Mucosa of descending colon (tissue), 3 donors: ENCODE measurements around the gene ATP1A3. TPM values are rescaled to one million over a fixed set of nuclear protein-coding genes. Genes with fewer than 3 reads are reported as not detected.
A peak's percentile ranks its signal among the peaks of the same experiment; 100 is the strongest.

Source experiments
- ATAC-seq: fragments of 200-7000 bp; cut with Tn5 transposase; one replicate; pipeline ENCODE4 v1.9.1; 2020; ENCODE audit warnings: mild to moderate bottlenecking, moderate library complexity
- DNase-seq, 3 donors: peaks; one replicate each; pipeline ENCODE4 v3.0.0-alpha.2; 2020
- H3K36me3 ChIP-seq: fragments of 200-600 bp; one replicate; pipeline ENCODE4 v1.8.0; 2021; ENCODE audit warnings: low read depth, mild to moderate bottlenecking
- H3K4me1 ChIP-seq: fragments of 200-600 bp; one replicate; pipeline ENCODE4 v1.8.0; 2021; ENCODE audit warnings: low read depth, mild to moderate bottlenecking
- H3K4me3 ChIP-seq: fragments of 200-600 bp; one replicate; pipeline ENCODE4 v1.8.0; 2021; ENCODE audit warnings: mild to moderate bottlenecking
- H3K9me3 ChIP-seq: fragments of 200-600 bp; one replicate; pipeline ENCODE4 v1.8.0; 2021; ENCODE audit warnings: mild to moderate bottlenecking
- intact Hi-C, 2 donors: fragments of 100-400 bp; cut with DNase I in 1 of 2; cut with micrococcal nuclease in 1 of 2; formaldehyde crosslinking; loops; one replicate each; pipeline versions ENCODE4 v1.11.0 to v1.11.1; 2022; cut with DNase I, micrococcal nuclease
- total RNA-seq, 3 donors: library from RNA; stranded (reverse); fragmentation: NEBNext Ultra II Directional in 2 of 3; extraction: Animal tissue kit (Norgen Biotek cat#: 25700) in 2 of 3; gene quantifications; one replicate each; pipeline versions ENCODE4 v1.2.1 to v1.2.4, GENCODE V29; 2021 to 2023
- TF ChIP-seq, protein P1 (sequence below): fragments of 200-600 bp; IDR thresholded peaks from one replicate; pipeline ENCODE4 v1.8.0; 2022; ENCODE audit warnings: antibody characterized with exemption, mild to moderate bottlenecking
- donor health status: DM: no; HTN: no; CAD: no; lungs with moderate emphysema.
- donor health status: DM: no; HTN: no; CAD: no.
- donor health status: DM: no; HTN: yes; CAD: no.

The ATP1A3 gene
- total RNA-seq, 3 donors from 2014 or later, result 8.3 TPM; not detected in 2

DNA sequence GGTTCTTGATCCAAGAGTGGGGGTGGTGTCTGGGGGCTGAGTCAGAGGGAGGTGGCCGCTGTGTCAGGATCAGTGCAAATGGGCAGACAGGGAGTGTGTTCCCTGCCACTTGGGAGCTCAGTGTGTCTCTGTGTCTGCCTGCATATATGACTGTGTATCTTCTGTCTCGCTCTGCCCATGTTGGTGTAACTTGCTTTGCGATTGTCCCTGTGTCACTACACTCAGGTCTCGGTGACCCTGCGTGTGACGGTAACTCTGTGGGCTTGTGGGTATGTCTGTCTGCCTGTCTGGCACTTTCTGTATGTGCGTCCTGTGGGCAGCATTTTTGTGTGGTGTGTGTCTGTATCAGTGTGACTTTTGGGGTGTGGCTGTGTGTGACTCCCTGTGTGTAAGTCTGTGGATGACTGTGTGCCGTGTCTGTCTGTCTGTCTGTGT lies 57.6 kb downstream of the ATP1A3 start:
- TF ChIP-seq, protein P1, sequence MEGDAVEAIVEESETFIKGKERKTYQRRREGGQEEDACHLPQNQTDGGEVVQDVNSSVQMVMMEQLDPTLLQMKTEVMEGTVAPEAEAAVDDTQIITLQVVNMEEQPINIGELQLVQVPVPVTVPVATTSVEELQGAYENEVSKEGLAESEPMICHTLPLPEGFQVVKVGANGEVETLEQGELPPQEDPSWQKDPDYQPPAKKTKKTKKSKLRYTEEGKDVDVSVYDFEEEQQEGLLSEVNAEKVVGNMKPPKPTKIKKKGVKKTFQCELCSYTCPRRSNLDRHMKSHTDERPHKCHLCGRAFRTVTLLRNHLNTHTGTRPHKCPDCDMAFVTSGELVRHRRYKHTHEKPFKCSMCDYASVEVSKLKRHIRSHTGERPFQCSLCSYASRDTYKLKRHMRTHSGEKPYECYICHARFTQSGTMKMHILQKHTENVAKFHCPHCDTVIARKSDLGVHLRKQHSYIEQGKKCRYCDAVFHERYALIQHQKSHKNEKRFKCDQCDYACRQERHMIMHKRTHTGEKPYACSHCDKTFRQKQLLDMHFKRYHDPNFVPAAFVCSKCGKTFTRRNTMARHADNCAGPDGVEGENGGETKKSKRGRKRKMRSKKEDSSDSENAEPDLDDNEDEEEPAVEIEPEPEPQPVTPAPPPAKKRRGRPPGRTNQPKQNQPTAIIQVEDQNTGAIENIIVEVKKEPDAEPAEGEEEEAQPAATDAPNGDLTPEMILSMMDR, result no peak
- peaks cover 8% of the 10 kb centered on the region for H3K4me1 ChIP-seq
- intact Hi-C loops, result no loop called here
- DNase-seq (no peak), ATAC-seq (no peak)
- H3K4me3 ChIP-seq, result no peak overlapping the region
- no peaks in the 10 kb centered on the region for H3K9me3 ChIP-seq
- no peaks in the 10 kb centered on the region for H3K36me3 ChIP-seq

DNA sequence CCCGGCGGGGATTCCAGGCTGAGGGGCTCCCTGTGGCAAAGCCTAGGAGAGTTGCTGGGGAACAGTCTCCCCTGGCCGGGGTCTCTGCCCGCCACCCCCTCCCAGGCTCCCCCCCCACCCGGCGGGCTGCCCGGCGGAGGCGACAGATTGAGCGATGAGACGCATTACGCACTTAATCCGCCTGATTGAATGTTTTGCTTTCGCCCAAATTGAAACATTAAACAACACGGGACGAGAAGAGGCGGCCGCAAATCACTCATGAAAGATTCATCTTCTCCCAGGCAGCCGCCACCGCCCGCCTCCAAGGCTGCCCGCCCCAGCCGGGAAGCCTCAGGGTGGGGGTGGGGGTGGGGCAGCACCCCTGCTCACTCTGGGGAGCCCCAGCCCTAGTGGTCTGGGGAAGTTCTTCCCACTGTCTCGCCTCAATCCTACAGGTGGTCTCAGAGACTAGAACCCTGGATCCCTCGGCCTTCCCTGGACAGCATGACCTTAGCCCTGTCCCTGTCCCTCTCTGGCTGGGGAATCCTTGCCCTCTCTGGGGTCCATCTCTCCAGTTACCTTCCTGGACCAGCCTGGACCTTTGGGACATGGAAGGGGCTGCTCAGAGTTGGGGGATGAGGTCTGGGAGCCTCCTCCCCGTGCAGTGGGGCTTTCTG lies 58.1 kb downstream of the ATP1A3 start:
- no peaks in the 10 kb centered on the region for H3K36me3 ChIP-seq
- no peaks in the 10 kb centered on the region for H3K9me3 ChIP-seq
- TF ChIP-seq, protein P1, result no peak
- ATAC-seq (no peak), DNase-seq (peak in 1 of 3 donors; percentile 50)
- intact Hi-C loops, result no loop called here
- no peak overlapping the region for H3K4me3 ChIP-seq
- peaks cover 5% of the 10 kb centered on the region for H3K4me1 ChIP-seq

DNA sequence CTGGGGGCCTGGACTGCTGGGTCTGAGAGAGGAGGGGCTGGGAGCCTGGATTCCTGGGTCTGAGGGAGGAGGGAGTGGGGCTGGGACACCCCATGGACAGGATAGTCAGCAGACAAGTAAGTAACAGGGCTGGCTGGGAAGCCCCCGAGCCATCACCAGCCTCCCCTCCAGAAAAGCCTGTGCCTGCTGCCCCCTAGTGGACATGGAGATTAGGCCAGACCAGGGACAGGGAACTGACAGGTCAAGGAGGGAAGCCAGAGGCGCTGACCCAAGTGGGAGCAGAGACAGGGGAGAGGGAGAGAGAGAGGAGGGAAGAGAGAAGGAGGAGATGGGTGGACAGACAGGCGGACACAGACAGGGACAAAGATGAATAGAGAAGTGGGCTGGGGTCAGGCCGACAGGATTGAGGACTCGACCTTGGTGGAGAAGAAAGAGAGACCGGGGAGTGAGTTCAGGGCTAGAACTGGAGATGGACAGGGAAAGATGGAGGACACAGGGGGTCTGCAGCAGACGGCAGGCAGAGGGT lies 59.1 kb downstream of the ATP1A3 start:
- Histone ChIP-seq H3K4me3 (no peak overlapping the region), H3K36me3 (no peaks in the 10 kb centered on the region), H3K9me3 (no peaks in the 10 kb centered on the region), H3K4me1 (no peaks in the 10 kb centered on the region)
- ATAC-seq (peak; percentile 83), DNase-seq (peak; percentile 74 to 89 (median 84))
- TF ChIP-seq, protein P1, result peak; percentile 72
- intact Hi-C loops, result no loop called here

DNA sequence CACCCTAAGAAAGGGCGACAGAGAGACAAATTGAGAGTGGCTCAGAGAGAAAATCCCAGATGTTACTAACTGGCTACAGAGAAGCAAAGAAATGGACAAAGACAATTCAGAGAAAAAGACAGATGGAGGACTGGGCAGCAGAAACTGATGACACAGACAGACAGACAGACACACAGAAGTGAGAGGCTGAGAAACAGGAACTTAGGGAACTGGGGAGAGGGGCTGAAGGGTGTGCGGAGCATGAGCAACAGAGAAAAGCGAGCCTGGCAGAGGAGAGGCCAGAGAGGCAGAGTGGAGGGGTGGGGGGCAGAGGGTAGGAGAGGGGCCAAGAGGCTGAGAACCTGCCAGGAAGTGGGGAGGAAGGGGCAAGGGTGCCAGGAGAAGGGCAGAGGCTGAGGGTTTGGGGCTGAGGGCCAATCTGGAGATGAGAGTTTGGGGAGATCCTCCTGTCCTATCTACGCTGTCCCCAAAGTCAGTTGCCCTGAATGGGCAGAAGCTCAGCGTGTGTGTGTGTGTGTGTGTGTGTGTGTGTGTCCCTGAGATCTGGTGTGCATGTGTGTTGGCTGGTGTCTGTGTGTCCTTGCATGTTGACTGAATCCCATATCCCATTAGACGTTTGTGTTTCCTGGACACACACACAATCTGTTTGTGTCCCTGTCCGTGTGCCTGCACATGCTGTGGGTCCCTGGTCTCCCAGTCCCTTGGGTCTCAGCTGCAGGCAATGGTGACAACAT lies 60.2 kb downstream of the ATP1A3 start:
- H3K4me3 ChIP-seq, result no peak overlapping the region
- H3K36me3 ChIP-seq, result no peaks in the 10 kb centered on the region
- H3K4me1 ChIP-seq, result peaks cover 7% of the 10 kb centered on the region
- intact Hi-C loops, result no loop called here
- DNase-seq (peak in 1 of 3 donors; percentile 23), ATAC-seq (no peak)
- H3K9me3 ChIP-seq, result no peaks in the 10 kb centered on the region
- TF ChIP-seq, protein P1, result no peak

DNA sequence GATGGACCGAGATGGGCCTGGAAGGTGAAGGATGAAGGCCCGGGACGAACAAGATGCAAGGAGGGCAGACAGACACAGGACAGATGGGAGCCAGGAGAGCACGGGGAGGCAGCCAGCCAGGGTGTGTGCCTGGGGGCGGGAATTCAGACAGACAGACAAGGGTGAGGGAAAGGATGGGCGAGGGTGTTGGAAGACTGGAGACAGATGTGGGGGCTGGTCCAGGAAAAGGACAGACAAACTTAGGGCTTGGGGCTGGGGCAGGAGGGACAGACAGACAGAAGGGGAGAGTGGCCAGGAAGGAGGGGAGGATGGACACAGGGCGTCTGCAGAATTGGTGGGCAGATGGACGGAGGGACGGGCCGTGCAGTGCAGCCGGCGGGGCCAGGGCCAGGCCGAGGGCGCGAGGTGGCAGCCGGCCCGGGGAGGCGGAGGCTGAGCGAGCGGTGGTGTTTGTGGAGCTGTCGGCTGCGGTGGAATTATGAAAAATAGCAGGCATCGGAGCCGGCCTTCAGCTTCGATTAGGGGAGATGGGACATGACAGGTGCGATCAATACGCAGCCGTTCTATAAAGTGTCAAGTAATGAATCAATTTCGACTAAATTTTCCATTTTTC lies 61.2 kb downstream of the ATP1A3 start:
- intact Hi-C loops, result no loop called here
- DNase-seq (peak in 1 of 3 donors; percentile 40), ATAC-seq (no peak)
- Histone ChIP-seq H3K4me3 (no peak overlapping the region), H3K36me3 (no peaks in the 10 kb centered on the region), H3K9me3 (no peaks in the 10 kb centered on the region), H3K4me1 (peaks cover 17% of the 10 kb centered on the region)
- TF ChIP-seq, protein P1, result no peak
